Mucosa of descending colon (tissue), 3 donors: Measurements from ENCODE around the gene TSPAN5. TPM values are rescaled to one million over a fixed set of nuclear protein-coding genes. Genes with fewer than 3 reads are reported as not detected.
A peak's percentile ranks its signal among the peaks of the same experiment; 100 is the strongest.

Experiments used
- ATAC-seq: fragments of 200-7000 bp; cut with Tn5 transposase; one replicate; pipeline ENCODE4 v1.9.1; 2020; ENCODE audit warnings: mild to moderate bottlenecking, moderate library complexity
- DNase-seq, 3 donors: peaks; one replicate each; pipeline ENCODE4 v3.0.0-alpha.2; 2020
- H3K36me3 ChIP-seq: fragments of 200-600 bp; one replicate; pipeline ENCODE4 v1.8.0; 2021; ENCODE audit warnings: low read depth, mild to moderate bottlenecking
- H3K4me1 ChIP-seq: fragments of 200-600 bp; one replicate; pipeline ENCODE4 v1.8.0; 2021; ENCODE audit warnings: low read depth, mild to moderate bottlenecking
- H3K4me3 ChIP-seq: fragments of 200-600 bp; one replicate; pipeline ENCODE4 v1.8.0; 2021; ENCODE audit warnings: mild to moderate bottlenecking
- H3K9me3 ChIP-seq: fragments of 200-600 bp; one replicate; pipeline ENCODE4 v1.8.0; 2021; ENCODE audit warnings: mild to moderate bottlenecking
- intact Hi-C, 2 donors: fragments of 100-400 bp; cut with DNase I in 1 of 2; cut with micrococcal nuclease in 1 of 2; formaldehyde crosslinking; loops; one replicate each; pipeline versions ENCODE4 v1.11.0 to v1.11.1; 2022; cut with DNase I, micrococcal nuclease
- total RNA-seq, 3 donors: library from RNA; stranded (reverse); fragmentation: NEBNext Ultra II Directional in 2 of 3; extraction: Animal tissue kit (Norgen Biotek cat#: 25700) in 2 of 3; gene quantifications; one replicate each; pipeline versions ENCODE4 v1.2.1 to v1.2.4, GENCODE V29; 2021 to 2023
- TF ChIP-seq, protein P1 (sequence below): fragments of 200-600 bp; IDR thresholded peaks from one replicate; pipeline ENCODE4 v1.8.0; 2022; ENCODE audit warnings: antibody characterized with exemption, mild to moderate bottlenecking
- donor health status: DM: no; HTN: no; CAD: no; lungs with moderate emphysema.
- donor health status: DM: no; HTN: no; CAD: no.
- donor health status: DM: no; HTN: yes; CAD: no.

The TSPAN5 gene
- total RNA-seq, 3 donors from 2014 or later: 3.9 to 11.8 (median 4.9) TPM

DNA sequence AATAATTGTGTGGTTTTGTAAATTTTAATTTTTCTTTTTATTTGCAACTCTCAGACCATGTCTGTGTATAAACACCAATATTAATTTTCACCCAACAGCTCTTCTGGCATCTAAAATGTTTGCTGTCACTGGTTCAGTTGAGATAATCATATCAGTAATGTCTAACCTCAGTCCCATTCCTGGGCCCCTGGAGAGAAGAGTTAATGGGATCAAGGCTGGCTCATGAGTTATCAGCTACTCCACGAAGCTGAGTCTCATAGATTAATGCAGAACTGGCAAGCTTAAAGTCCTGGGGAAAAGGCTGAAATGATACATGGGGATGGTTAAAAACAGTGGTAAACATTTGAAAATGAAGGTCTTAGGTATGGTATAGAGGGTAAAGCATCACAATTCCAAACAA is 28.4 kb upstream of the TSPAN5 start:
- Histone ChIP-seq H3K4me3 (no peak overlapping the region), H3K9me3 (no peaks in the 10 kb centered on the region), H3K36me3 (no peaks in the 10 kb centered on the region), H3K4me1 (peaks cover 5% of the 10 kb centered on the region)
- TF ChIP-seq, protein P1, sequence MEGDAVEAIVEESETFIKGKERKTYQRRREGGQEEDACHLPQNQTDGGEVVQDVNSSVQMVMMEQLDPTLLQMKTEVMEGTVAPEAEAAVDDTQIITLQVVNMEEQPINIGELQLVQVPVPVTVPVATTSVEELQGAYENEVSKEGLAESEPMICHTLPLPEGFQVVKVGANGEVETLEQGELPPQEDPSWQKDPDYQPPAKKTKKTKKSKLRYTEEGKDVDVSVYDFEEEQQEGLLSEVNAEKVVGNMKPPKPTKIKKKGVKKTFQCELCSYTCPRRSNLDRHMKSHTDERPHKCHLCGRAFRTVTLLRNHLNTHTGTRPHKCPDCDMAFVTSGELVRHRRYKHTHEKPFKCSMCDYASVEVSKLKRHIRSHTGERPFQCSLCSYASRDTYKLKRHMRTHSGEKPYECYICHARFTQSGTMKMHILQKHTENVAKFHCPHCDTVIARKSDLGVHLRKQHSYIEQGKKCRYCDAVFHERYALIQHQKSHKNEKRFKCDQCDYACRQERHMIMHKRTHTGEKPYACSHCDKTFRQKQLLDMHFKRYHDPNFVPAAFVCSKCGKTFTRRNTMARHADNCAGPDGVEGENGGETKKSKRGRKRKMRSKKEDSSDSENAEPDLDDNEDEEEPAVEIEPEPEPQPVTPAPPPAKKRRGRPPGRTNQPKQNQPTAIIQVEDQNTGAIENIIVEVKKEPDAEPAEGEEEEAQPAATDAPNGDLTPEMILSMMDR: no peak
- DNase-seq (no peak), ATAC-seq (no peak)
- intact Hi-C loops: no loop called here

DNA sequence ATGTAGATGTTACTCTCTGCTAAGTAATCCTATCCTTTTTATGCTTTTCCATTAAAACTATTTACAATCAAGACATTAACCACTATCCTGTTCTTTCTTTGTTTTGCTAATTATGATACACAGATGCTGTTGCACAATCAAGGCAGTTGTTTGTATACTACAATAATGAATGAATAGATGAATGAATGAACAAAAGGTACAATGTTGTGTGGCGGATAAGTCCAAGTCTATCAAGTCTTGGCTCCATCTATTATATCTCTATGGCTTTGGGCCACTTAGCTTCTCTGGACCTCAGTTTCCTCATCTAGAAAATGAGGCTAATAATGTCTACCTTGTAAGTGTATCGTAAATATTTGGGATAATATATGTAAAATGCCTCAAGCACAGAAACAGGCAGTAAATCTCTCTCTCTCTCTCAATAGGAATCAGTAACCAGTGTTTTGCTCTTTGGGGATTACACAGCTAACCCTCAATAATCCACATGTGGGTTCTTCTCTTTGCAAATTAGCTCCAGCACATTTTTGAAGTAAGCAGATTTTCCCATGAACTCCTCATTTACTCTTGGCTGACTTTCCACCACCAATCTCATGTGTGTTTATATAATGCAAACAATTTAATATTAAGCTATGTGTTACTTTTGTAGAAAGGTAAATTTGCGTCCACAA is 27.8 kb upstream of the TSPAN5 start:
- intact Hi-C loops: no loop called here

DNA sequence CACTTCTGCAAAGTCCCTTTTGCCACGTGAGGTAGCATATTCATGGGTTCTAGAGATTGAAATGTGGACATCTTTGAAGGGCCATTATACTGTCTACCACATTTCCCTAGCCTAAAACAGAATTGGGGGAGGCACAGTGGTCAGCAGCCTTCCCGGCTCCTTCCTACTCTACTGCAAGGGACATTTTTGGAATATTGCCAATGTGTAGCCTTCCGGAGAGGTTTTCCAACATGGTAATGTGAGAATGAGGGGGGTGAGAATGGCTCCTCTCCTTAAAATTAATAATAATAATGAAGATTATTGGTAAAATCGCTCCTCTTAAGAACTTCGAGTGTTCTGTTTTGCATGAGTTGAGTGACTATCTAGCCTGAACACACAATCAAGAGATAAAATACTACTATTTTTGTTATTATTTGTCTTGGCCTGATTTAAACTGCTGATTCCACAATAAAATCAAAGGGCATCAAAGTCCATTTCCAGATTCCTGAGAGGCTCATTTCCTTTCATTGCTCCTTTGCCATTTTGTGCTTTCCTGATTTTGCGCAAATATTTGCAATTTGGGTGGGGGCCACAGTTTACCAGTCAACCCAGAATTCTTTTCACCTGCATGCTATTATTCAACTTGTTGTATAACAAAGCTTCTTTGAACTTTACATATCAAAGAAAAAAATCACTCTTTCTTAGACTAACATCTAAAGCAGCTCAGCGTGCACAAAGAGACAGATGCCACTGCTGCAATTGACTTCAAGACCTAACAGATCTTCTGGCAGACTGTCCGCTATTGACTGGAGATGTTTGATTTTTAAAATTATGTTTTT is 27.0 kb upstream of the TSPAN5 start:
- H3K36me3 ChIP-seq: no peaks in the 10 kb centered on the region
- H3K4me3 ChIP-seq: no peak overlapping the region
- ATAC-seq (peak; percentile 47), DNase-seq (peak in 1 of 3 donors; percentile 11)
- TF ChIP-seq, protein P1: no peak
- no peaks in the 10 kb centered on the region for H3K9me3 ChIP-seq
- intact Hi-C loops: no loop called here
- H3K4me1 ChIP-seq: peaks cover 5% of the 10 kb centered on the region

More for the DNA sequence above, 27.8 kb upstream of the TSPAN5 start:
- no peaks in the 10 kb centered on the region for H3K36me3 ChIP-seq
- H3K4me1 ChIP-seq: peaks cover 5% of the 10 kb centered on the region
- DNase-seq (no peak), ATAC-seq (no peak)
- H3K9me3 ChIP-seq: no peaks in the 10 kb centered on the region
- TF ChIP-seq, protein P1: no peak
- H3K4me3 ChIP-seq: no peak overlapping the region

DNA sequence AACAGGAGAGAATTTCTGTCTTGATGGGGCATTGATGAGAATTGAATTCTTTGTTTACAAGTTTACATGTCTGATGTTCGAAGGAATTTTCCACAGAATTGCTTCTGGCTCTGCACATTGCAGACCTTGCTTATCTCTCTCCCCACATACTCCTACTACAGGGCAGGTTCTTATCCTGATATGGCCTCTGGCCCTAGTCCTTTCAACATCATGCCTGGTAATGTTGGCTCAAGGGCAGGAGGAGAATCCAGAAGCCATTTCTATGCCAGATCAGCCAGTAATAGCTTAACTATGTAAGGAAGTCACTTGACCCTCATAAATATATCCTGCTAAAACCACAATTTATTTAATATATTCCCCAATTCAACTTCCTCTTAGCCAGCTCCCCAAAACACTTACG is 24.3 kb upstream of the TSPAN5 start:
- intact Hi-C loops: no loop called here
- H3K9me3 ChIP-seq: no peaks in the 10 kb centered on the region
- no peak for ATAC-seq
- no peak overlapping the region for H3K4me3 ChIP-seq
- TF ChIP-seq, protein P1: no peak
- DNase-seq: no peak
- no peaks in the 10 kb centered on the region for H3K36me3 ChIP-seq
- H3K4me1 ChIP-seq: peaks cover 5% of the 10 kb centered on the region

DNA sequence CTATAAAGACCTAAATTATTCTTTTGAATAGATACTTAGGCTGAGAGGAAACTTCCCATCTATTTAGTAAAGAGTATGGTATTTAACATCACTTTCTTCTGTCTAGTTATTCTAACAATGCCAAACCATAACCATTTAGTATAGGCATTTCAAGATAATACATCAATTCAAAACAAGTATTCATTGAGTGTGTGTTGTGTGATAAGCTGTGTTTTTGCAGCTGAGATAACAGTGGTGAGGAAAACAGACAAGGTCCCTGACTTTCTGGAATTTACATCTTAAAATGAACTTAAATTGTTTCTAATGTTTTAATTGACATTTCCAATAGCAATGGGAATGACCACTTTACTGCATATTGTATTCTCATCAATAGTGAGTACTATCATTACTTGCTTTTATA is 22.4 kb upstream of the TSPAN5 start:
- DNase-seq: no peak
- Histone ChIP-seq H3K9me3 (no peaks in the 10 kb centered on the region), H3K4me1 (peaks cover 5% of the 10 kb centered on the region), H3K36me3 (no peaks in the 10 kb centered on the region), H3K4me3 (no peak overlapping the region)
- intact Hi-C loops: no loop called here
- ATAC-seq: no peak
- TF ChIP-seq, protein P1: no peak
